Heart left ventricle (tissue), 16 donors: Measurements from ENCODE around the gene CERS5. TPM values are rescaled to one million over a fixed set of nuclear protein-coding genes. Genes with fewer than 3 reads are reported as not detected.
A peak's percentile ranks its signal among the peaks of the same experiment; 100 is the strongest.
"Not testable (repeated sequence)": the region's sequence is repeated elsewhere in the genome, so short reads cannot be mapped to it uniquely, and the experiment has no call there.

Source experiments
- ATAC-seq, 4 donors: fragments of 200-7000 bp; cut with Tn5 transposase; one replicate each; pipeline ENCODE4 v1.9.1; 2020 to 2022; ENCODE audit warnings: moderate library complexity in 4 of 4, mild to moderate bottlenecking in 3 of 4, moderate number of reproducible peaks in 1 of 4
- DNase-seq, 5 donors: peaks; one replicate each; pipeline ENCODE4 v3.0.0-alpha.2; 2020
- H3K27ac ChIP-seq, 12 donors: fragments of 200-600 bp; sonication (generic) in 4 of 12; one replicate each; pipeline versions ENCODE4 v1.5.0 to v1.8.0; 2016 to 2022; ENCODE audit warnings: mild to moderate bottlenecking in 2 of 12
- H3K27me3 ChIP-seq, 9 donors: fragments of 200-600 bp; sonication (generic) in 2 of 9; one replicate each; pipeline versions ENCODE4 v1.5.1 to v1.8.0; 2016 to 2022; ENCODE audit warnings: mild to moderate bottlenecking in 3 of 9
- H3K36me3 ChIP-seq, 9 donors: fragments of 200-600 bp; sonication (generic) in 2 of 9; one replicate each; pipeline versions ENCODE4 v1.5.0 to v1.8.0; 2018 to 2022; ENCODE audit warnings: mild to moderate bottlenecking in 2 of 9
- H3K4me1 ChIP-seq, 12 donors: fragments of 200-600 bp; sonication (generic) in 4 of 12; one replicate each; pipeline versions ENCODE4 v1.5.0 to v1.8.0; 2016 to 2022; ENCODE audit warnings: mild to moderate bottlenecking in 3 of 12
- H3K4me3 ChIP-seq, 12 donors: fragments of 200-600 bp; sonication (generic) in 4 of 12; one replicate each; pipeline versions ENCODE4 v1.5.0 to v1.8.0; 2017 to 2022; ENCODE audit warnings: mild to moderate bottlenecking in 9 of 12, moderate library complexity in 4 of 12
- H3K9me3 ChIP-seq, 12 donors: fragments of 200-600 bp; sonication (generic) in 4 of 12; one replicate each; pipeline versions ENCODE4 v1.5.0 to v1.8.0; 2016 to 2022; ENCODE audit warnings: mild to moderate bottlenecking in 1 of 12
- POLR2A ChIP-seq, 2 donors: fragments of 450-650 bp; IDR thresholded peaks; one replicate each; pipeline ENCODE4 v1.6.1; 2017; ENCODE audit warnings: antibody characterized with exemption in 2 of 2, mild to moderate bottlenecking in 2 of 2, moderate library complexity in 2 of 2
- WGBS, 4 donors: extraction: QIAGEN DNeasy Blood & Tissue Kit in 2 of 4; methylation state at CpG; one replicate each; pipeline versions ENCODE4 v1.1.5 to v1.1.7; 2013 to 2018; 5-methylcytosine and 5-hydroxymethylcytosine counted together
- intact Hi-C, 10 donors: fragments of 100-400 bp; cut with DNase I; formaldehyde crosslinking; loops; one replicate each; pipeline versions ENCODE4 v1.11.1 to v1.14.2; 2022
- polyA plus RNA-seq, 2 donors: library from polyadenylated mRNA; stranded (reverse); fragments of 200-250 nt; gene quantifications; one replicate each; pipeline ENCODE4 v1.2.3, GENCODE V29; 2013
- total RNA-seq, 9 donors: library from RNA; depleted of rRNA in 2 of 9; stranded (reverse); fragments of >200 nt in 2 of 9; fragmentation: NEBNext Ultra II Directional in 3 of 9; extraction: Animal tissue kit (Norgen Biotek cat#: 25700) in 3 of 9; gene quantifications; one replicate each; pipeline versions ENCODE4 v1.1.0 to v1.2.4, GENCODE V29; 2016 to 2023
- TF ChIP-seq, protein P1 (sequence below), 12 donors: fragments of 200-600 bp; sonication (generic) in 4 of 12; IDR thresholded peaks; one replicate each; pipeline versions ENCODE4 v1.5.0 to v1.8.0; 2018 to 2022; ENCODE audit warnings: antibody characterized with exemption in 12 of 12, mild to moderate bottlenecking in 5 of 12
- donor health status: ischemic (EF 13 %, LVEDD 7.1; RV severe dilation, severe dysfunction).
- donor health status: healthy with polysubstance abuse.
- donor health status: DM: no; HTN: yes; CAD: no.
- donor health status: DM: no; HTN: no; CAD: no.
- donor health status: ischemic (EF 25% LVEDD 6.9; RV normal size, moderate dysfunction).
- donor health status: ischemic (EF 25% LVEDD 5.7; RV mildly dilated, moderate dysfunction).
- donor health status: healthy.
- donor health status: DM: yes; HTN: yes; CAD: no.
- donor health status: ischemic (EF 35%, LVEDD 5.7; RV mildly dilated, moderate dysfunction).
- donor health status: nonischemic (EF 11% LVEDD 7.7; RV severe dilation, severe dysfunction).
- donor health status: DM: yes; HTN: yes; CAD: no.
- donor health status: PGD.
- donor health status: ischemic (EF 29% LVEDD 5.4; RV normal size, mild dysfunction).
- donor health status: nonischemic (EF 23%, LVEDD 6.1; RV moderate dilation, normal function).

Gene CERS5
- total and polyA plus RNA-seq, 11 donors, result 6.8 to 28.4 (median 11.7) TPM

GRCh38 chr12:50157259-50157658 is 9.9 kb downstream of the CERS5 start:
- Histone ChIP-seq H3K27ac (no peak overlapping the region), H3K4me3 (no peak overlapping the region), H3K36me3 (peaks cover 0 to 11% (median 3%) of the 10 kb centered on the region in 9 donors), H3K4me1 (peaks cover 0 to 7% (median 0%) of the 10 kb centered on the region in 12 donors), H3K27me3 (no peaks in the 10 kb centered on the region), H3K9me3 (no peaks in the 10 kb centered on the region)
- intact Hi-C loops, result no loop called here
- TF ChIP-seq, protein P1, sequence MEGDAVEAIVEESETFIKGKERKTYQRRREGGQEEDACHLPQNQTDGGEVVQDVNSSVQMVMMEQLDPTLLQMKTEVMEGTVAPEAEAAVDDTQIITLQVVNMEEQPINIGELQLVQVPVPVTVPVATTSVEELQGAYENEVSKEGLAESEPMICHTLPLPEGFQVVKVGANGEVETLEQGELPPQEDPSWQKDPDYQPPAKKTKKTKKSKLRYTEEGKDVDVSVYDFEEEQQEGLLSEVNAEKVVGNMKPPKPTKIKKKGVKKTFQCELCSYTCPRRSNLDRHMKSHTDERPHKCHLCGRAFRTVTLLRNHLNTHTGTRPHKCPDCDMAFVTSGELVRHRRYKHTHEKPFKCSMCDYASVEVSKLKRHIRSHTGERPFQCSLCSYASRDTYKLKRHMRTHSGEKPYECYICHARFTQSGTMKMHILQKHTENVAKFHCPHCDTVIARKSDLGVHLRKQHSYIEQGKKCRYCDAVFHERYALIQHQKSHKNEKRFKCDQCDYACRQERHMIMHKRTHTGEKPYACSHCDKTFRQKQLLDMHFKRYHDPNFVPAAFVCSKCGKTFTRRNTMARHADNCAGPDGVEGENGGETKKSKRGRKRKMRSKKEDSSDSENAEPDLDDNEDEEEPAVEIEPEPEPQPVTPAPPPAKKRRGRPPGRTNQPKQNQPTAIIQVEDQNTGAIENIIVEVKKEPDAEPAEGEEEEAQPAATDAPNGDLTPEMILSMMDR (IDR thresholded peaks at IDR 0.05), result no peak
- TF ChIP-seq POLR2A (IDR thresholded peaks at IDR 0.05), result no peak
- no peak for DNase-seq
- 92 to 98% (median 95%) methylated on average over 2 of the region's 2 CpGs for WGBS, 4 donors
- no peak for ATAC-seq

GRCh38 chr12:50156641-50157040 is 10.5 kb downstream of the CERS5 start:
- H3K27ac ChIP-seq, result no peak overlapping the region
- peaks cover 0 to 11% (median 3%) of the 10 kb centered on the region in 9 donors for H3K36me3 ChIP-seq
- intact Hi-C loops, result no loop called here
- DNase-seq (no peak), ATAC-seq (no peak)
- TF ChIP-seq POLR2A (IDR thresholded peaks at IDR 0.05), result no peak
- TF ChIP-seq, protein P1 (IDR thresholded peaks at IDR 0.05), result no peak
- H3K4me1 ChIP-seq, result peaks cover 0 to 7% (median 0%) of the 10 kb centered on the region in 12 donors
- H3K27me3 ChIP-seq, result no peaks in the 10 kb centered on the region
- H3K9me3 ChIP-seq, result no peaks in the 10 kb centered on the region
- H3K4me3 ChIP-seq, result no peak overlapping the region

DNA sequence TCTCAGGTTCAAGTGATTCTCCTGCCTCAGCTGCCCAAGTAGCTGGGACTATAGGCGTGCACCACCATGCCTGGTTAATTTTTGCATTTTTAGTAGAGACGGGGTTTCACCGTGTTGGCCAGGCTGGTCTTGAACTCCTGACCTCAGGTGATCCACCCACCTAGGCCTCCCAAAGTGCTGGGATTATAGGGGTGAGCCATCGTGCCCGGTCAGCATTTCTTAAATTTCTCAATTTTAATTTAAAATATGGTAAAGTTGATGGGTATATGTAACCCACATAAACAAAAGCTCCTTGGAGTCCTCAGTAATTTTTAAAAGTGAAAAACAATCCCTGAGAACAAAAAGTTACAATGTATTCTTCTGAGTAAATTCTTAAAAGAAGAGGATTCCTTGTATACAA is 12.2 kb downstream of the CERS5 start:
- H3K9me3 ChIP-seq, intact Hi-C loops, ATAC-seq, DNase-seq, H3K27ac ChIP-seq, H3K4me3 ChIP-seq, H3K27me3 ChIP-seq: not testable (repeated sequence)
- peaks cover 0 to 11% (median 3%) of the 10 kb centered on the region in 9 donors for H3K36me3 ChIP-seq
- peaks cover 0 to 11% (median 0%) of the 10 kb centered on the region in 12 donors for H3K4me1 ChIP-seq
- 91 to 97% (median 94%) methylated on average over 5 of the region's 5 CpGs for WGBS, 4 donors

- TF ChIP-seq POLR2A (IDR thresholded peaks at IDR 0.05), result no peak
- TF ChIP-seq, protein P1 (IDR thresholded peaks at IDR 0.05), result no peak
Measured at GRCh38 chr12:50151047-50151687, 16.0 kb downstream of the CERS5 start.

DNA sequence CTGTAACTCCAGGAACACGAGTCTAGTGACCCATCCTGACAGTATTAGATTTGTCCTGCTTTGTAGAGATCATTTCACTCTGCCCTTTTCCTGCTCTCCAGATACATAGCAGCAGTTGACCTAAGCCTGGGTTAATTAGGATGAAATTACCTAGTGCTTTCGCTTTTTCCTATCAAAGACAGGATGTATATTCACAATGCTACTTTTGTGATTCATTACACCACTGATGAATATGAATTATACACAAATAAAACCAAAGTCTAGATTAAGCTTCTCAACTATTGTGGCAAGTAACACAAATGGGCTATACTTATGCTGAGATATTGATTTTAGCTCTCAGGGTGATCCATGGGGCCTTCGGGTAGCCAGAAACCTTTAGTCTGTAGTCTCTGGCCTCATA is 17.9 kb downstream of the CERS5 start:
- no peak for TF ChIP-seq POLR2A (IDR thresholded peaks at IDR 0.05)
- TF ChIP-seq, protein P1 (IDR thresholded peaks at IDR 0.05), result no peak
- Histone ChIP-seq H3K27ac (no peak overlapping the region), H3K36me3 (peaks cover 0 to 11% (median 0%) of the 10 kb centered on the region in 9 donors), H3K27me3 (no peaks in the 10 kb centered on the region), H3K4me1 (peaks cover 0 to 23% (median 2%) of the 10 kb centered on the region in 12 donors), H3K4me3 (no peak overlapping the region), H3K9me3 (no peaks in the 10 kb centered on the region)
- 64 to 67% (median 65%) methylated on average over 3 of the region's 3 CpGs for WGBS, 4 donors
- no peak for ATAC-seq
- intact Hi-C loops, result no loop called here
- DNase-seq, result no peak

More at GRCh38 chr12:50151047-50151687, 16.0 kb downstream of the CERS5 start:
- peak in 1 of 4 donors; percentile 33 for ATAC-seq
- DNase-seq, result no peak
- Histone ChIP-seq H3K27me3 (no peaks in the 10 kb centered on the region), H3K27ac (no peak overlapping the region), H3K9me3 (no peaks in the 10 kb centered on the region), H3K36me3 (peaks cover 0 to 11% (median 0%) of the 10 kb centered on the region in 9 donors), H3K4me1 (peaks cover 0 to 13% (median 0%) of the 10 kb centered on the region in 12 donors), H3K4me3 (no peak overlapping the region)
- WGBS, 4 donors, result 45 to 56% (median 52%) methylated on average over 1 of the region's 1 CpG
- intact Hi-C loops, result no loop called here

- H3K27me3 ChIP-seq, ATAC-seq, H3K9me3 ChIP-seq, H3K27ac ChIP-seq, intact Hi-C loops, H3K4me3 ChIP-seq, DNase-seq: not testable (repeated sequence)
- peaks cover 0 to 25% (median 4%) of the 10 kb centered on the region in 12 donors for H3K4me1 ChIP-seq
- H3K36me3 ChIP-seq, result peaks cover 0 to 12% (median under 1%) of the 10 kb centered on the region in 9 donors
- 89 to 93% (median 92%) methylated on average over 6 of the region's 6 CpGs for WGBS, 4 donors
Measured at GRCh38 chr12:50148011-50148410, 19.2 kb downstream of the CERS5 start.
